ENCODE data around the gene BUB1.
"Not testable (repeated sequence)": the region's sequence is repeated elsewhere in the genome, so short reads cannot be mapped to it uniquely, and the experiment has no call there.

Gene BUB1

DNA sequence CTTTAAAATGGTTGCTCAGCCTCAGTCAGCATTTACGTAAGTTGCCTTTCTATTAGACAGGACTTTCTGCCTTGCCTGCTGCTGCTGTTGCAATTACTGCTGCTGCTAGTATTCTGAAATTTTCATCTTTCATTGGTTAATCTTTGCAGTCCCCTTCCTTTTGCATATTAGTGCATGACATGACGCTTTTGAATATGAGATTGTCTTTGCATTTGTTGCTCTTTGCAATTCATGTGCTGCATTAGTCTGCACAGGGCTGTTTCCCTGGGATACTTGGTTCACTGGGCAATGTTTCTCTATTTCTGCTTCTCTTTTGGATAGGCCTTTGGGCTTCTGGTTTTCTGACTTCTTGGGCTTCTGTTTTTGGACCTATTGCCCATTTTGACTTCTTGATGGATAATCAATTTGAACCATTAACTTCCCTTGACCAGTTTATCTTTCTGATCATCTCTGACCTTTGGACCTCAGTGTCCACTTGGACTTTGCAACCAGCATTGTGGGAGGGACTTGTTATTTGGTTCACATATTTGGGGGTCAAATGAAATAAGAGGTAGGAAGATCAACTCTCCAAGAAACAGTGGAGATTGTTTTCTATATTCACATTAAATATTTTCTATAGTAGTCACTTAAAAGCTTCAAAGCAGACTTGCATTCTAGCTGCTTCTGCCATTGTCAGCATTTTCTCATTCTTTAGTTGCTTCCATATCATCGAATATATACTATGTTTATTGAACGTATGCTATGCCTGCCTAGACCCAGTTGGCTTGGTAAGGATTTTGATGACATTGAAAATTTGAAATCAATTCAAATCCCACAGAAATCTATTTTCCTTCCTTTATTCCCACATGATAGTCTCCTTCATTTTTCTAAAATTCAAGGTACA lies 12.5 kb upstream of the BUB1 start:
- no peak for DNase-seq

DNA sequence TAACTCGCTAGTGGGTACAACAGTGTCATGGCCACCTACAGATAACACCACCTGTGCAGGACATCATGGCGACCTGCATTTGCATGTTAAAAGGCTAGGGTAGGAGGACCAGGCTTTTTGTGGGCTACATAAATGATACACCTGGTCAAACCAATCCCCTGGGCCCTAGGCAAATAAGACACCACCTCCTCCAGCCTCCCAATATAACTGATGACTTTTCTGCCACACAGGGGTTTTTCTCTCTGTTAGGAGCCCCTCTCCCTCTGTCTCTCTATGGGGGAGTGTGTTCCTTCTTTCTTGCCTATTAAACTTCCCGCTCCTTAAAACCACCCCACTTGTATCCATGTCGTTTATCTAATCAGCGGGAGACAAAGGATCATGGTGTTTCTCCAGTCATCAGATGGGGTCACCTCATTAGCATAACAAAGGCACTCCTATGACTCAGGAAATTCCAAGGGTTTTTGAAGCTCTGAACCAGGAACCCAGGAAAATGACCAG lies 10.8 kb upstream of the BUB1 start:
- DNase-seq = no peak

DNA sequence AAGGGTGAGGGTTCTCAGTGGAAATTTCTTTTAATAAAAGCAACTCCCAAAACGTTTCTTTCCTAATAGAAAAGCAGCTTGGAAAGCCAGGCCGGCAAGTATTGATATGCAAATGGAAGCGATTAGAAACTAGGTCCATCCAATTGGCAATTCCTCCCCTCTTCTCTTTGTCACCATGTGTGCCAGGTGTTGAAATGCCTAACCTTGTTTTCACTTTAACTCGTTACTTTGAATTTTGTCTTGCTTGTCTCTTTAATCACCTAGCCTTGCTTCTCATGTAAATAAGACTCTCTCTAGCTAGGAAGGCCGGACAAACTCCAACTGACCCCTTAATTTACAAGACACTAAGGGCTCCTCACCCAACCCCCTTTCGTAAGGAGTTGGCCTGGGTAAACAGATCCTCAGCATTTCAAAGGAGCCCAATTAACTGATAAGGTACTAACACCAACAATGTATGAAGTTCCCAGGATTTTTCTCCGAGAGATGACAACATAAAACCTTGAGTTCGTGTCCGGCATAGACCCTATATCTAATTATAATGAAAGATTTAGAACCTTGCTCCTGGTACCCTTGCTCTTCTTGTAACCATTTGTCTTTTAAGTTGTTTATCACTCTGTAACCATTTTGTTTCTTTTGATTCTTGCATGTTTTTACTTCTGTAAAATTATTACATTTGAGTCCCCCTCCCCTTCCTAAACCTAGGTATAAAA lies 10.1 kb upstream of the BUB1 start:
- DNase-seq = not testable (repeated sequence)

DNA sequence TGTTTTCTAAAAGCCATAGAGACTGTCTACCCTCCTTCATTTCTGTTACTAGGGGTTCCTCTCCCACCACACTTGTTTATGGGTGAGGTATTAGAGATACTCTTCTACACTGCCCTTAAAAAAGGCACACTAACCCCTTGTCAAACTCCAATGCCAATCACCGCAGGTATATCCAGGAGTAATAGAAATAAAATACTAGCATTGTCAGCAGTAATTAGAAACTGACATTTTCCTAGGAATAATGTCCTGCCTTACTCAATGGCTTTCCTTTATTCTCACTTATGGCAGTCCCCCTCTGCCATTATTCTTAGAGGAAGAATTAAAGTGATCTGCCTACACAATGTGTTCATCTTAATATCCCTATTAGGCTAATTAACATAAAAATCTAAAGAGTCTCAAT lies 5.0 kb upstream of the BUB1 start:
- DNase-seq = no peak

DNA sequence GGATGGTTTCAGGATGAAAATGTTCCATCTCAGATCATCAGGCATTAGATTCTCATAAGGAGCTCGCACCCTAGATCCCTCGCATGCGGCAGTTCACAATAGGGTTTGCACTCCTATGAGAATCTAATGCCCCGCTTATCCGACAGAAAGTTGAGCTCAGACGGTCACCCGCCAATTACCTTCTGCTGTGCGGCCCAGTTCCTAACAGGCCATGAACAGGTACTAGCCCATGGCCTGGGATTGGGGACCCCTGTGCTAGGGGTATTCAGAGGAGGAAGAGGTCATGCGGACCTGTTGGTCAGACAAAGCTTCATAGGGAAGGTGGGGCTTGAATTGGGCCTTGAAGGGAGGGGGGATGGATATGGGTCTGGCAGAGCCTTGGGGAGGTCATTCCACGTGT lies 4.4 kb upstream of the BUB1 start:
- no peak for DNase-seq

DNA sequence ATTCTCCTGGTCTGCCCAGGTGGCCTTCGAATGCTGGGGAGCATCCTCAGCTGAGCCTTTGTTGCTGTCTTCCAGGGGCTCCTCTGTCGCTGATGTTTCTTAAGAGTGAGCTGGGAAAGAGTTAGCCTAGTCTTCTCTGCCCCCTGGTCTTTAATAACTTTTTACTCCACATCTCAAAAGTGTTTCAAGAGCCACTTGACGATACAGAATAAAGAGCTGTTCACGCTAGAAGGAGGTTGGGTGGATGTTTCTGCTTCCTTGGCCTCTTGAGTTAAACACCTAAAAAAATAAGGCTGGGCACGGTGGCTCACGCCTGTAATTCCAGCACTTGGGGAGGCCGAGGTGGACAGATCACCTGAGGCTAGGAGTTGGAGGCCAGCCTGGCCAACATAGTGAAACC lies 2.8 kb upstream of the BUB1 start:
- DNase-seq = no peak

DNA sequence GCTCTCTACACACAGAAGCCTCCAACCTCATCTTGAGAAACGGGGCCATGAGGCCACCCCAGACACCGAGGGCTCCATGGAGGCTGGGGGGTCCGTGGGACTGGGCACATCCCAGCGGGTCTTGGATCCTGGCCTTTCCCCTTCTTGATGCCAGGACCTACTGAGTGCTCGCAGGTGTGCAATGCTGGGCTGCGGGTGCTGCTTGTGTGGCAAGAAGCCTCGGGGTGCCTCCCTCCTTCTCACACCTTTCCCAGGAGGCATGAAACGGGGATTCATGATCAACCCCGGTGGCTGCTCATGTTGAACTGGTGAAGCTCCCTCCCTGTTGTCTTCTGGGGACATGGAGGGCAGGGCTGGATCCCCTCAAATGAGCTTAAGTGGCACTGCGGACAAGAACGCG lies 2.0 kb upstream of the BUB1 start:
- no peak for DNase-seq

DNA sequence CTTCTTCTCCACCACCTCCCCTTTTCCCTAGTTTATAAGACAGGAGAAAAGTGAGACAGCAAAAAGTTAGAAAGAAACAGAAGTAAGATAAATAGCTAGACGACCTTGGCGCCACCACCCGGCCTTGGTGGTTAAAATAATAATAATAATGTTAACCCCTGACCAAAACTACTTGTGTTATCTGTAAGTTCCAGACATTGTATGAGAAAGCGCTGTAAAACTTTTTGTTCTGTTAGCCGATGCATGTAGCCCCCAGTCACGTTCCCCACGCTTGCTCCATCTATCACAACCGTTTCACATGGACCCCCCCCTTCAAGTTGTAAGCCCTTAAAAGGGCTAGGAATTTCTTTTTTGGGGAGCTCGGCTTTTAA lies 1.5 kb upstream of the BUB1 start:
- DNase-seq = no peak

DNA sequence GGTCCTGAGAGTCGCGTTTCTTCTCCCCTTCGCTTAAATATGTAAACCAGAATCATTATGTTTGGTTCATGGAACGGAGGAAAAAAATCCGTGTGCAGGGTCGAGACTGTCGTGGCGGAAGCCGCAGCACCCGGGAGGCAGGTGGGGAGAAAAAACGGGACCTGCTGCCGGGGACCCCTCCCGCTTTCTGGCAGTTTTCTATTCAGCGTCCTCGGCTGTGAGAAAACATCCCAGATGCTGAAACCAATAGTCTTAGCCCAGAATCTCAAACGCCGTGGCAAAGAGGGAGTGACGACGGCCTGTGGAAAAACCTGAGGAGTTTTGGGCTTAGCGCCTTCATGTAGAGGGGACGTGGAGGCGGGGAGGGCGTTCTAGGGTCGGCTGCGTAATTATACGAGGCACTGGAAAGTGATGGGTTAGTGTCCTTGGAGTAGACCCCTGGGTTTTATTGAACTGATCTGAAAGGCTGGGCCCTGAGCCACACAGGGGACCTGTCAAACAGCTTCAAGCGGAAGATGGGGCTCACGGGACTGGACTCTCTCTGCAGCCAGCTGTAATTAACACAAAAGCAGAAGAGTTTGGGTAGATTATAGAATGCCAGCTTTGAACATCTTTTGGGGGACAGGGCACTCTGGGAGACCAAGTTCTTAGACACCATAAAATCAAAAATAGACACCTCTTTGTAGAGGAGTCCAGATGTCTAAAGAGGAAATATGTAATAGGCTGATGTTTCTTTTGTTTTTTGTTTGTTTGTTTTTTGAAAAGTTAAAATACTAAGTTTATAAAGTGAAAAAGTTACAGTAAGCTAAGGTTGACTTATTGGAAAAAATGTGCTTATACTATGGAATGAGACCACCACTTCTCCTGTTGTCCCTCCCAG lies 834 bp upstream of the BUB1 start:
- DNase-seq = peak; percentile 19

DNA sequence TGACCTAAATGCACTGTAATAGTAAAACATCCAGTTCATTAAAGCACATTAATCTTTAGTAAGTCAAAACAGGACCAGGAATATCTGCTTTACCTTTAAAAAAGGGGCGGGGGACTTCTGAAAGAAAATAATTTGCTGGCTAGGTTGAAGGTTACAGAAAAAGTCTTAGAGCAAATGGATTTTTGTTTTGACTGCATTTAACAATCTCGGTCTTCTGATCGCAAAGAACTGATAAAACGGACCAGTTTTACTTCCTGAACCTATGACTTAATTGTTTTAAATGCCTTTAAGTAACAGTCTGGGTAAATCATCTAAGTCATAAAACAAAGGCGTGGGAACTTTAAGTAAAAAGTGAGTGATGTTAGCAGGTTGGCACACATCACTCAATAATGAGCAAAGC lies 783 bp downstream of the BUB1 start:
- no peak for DNase-seq

DNA sequence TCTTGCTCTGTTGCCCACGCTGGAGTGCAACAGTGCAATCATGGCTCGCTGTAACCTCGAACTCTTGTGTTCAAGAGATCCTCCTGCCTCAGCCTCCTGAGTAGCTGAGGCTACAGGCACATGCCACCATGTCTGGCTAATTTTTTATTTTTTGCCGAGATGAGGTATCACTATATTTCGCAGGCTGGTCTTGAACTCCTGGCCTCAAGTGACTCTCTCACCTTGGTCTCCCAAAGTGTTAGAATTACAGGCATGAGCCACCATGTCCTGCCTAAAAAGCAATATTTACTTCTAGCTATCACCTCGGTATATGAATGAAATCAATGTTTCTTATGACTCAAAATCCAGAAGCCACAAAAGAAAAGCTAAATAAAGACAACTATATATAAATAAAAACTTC lies 2.2 kb downstream of the BUB1 start:
- no peak for DNase-seq

DNA sequence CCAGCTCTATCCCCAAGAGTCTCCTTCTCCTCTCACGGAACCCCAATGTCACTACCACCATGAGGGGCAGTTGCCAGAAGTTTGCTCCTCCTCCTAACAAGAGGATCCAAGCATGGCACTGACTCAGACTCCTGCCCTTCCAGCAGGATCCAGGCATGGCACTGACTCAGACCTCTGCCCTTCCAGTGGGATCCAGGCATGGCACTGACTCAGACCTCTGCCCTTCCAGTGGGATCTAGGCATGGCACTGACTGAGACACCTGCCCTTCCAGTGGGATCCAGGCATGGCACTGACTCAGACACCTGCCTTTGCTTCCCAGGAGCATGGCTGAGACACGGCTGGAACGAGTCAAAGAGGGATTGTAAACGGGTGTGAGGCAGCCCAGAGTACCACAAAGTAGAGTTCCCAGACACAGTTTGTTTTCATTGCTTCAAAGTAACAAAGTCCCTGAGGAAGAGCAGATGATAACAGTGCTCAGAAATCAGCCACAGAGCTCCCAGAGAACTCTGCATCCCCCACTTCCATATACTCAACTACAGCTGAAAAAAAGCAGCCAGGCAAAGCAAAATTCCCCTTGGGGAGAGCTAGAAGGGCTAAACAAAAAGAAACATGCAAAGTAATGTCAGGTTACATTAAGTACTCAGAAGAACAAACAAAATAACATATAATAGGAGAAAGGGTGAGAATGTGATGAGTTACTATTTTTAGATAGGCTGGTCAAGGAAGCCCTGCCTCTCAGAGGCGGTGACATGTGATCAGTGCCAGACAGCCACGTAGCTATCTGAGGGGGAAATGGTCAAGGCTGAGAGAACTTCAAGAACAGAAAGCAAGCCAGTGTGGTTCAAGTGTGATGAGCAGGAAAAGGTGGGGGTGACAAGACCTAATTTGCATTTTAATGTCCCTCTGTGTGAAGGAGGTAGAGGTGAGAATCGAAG lies 3.0 kb downstream of the BUB1 start:
- DNase-seq = peak; percentile 27

DNA sequence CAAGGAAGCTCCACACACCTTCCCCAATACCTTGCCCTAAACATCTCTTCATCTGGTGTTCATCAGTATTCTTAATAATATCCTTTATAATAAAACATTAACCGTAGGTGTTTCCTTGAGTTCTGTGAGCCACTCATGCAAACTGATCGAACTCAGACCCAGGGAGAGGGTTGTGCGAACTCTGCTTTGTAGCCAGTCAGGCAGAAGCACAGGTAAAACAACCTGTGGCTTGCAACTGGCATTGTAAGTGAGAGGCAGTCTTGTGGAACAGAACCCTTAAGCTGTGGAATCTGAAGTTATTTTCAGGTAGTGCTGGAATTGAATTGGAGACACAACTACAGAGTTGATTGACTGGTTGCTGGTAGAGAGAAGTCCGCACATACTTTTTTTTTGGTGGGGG lies 4.7 kb downstream of the BUB1 start:
- DNase-seq = no peak

DNA sequence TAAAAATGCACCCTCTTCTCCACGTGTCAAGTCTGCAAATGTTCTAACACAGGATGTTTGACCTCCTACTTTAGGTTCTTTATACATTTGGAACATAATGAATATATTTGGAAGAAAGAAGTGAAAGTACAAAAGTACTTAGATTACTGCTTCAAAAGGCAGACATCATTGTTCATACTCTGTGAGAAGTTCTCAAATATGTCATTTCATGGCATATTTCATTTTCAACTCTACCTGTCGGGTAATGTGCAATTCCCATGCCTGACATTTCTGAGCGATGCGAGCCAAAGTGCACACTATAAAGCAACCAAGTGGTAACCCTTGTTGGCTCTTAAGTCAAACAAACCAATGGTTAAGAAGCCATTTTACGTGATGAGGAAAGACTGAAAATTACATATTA lies 7.0 kb downstream of the BUB1 start:
- no peak for DNase-seq

DNA sequence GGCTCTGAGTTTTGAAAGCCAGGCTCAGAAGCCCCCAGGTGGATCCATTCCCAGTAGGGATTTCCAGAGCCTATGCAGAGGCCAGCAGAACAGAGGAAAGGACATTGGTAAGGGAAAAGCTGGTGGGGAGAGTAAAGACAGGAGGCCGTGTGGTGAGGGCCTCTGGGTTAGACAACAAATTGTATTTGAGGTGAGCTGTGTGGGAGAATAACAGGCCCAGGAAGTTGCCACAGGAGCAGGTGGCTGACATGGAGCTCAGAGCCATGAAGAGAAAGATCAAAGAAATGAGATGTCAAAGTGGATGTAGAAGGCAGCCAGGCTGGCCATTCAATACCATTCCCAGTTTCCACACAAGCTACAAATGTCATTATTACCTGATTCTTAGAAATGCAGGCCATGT lies 8.8 kb downstream of the BUB1 start:
- no peak for DNase-seq

DNA sequence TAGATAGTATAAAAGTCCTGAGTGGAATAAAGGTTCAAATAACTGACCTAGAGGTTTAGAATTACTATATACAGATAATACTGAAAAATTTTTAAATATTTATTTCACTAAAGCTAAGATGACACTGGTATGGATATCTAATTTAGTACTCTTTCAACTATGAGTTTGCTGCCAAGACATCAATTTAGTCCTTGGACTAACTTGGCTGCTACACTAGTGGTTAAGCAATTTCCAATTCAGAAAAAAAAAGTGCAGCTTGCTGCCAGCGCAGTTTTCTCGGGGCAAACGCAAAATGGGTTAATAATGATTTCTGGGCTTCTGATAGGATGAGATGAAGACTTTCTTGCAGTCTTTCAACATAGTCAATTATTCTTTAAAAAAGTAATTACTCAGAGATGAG lies 10.8 kb downstream of the BUB1 start:
- no peak for DNase-seq

DNA sequence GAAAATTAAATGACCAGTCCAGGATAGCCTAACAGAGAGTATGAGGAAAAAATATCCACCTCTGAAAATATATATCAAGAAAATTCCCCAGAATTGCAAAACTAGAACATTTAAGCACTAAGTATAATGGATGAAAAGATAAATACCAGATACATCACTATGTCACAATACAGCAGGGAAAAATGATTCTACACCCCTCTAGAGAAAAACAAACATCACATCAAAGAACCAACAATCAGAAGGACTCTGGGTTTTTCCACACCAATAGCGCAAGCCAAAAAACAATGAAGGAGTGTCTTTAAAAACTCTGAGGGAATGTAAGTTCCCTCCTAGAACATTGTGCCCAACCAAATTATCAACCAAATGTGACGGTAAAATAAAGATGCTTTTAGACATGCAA lies 13.7 kb downstream of the BUB1 start:
- DNase-seq = no peak

DNA sequence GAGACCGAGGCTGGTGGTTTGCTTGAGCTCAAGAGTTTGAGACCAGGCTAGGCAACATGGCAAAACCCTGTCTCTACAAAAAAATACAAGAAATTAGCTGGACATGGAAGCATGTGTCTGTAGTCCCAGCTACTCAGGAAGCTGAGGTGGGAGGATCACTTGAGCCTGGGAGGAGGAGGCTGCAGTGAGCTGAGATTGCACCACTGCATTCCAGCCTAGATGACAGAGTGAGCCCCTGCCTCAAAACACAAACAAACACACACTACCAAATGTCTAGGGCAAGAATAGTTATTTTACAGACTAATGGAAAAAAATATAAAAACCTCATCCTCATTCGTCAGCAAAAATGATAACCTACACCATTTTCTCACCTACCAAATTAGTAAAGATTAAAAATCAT lies 15.3 kb downstream of the BUB1 start:
- DNase-seq = no peak

DNA sequence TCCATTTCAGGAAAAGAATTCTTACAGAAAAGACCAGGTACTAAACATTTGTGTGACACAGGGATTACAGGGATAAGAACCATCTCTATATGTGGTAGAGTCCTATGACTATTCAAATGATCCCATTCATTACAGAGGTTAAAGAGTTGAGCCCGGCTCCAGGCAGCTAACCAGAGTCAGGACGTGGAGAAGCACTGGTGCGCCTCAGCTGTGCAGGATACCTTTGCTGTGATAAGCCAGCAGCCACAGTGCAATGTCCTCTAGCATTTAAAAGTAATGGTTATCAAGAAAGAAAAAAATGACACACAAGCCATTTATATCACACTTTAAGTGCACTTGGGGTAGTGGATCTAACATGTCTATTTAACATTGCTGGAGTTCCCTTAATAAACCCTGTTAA lies 17.3 kb downstream of the BUB1 start:
- no peak for DNase-seq

DNA sequence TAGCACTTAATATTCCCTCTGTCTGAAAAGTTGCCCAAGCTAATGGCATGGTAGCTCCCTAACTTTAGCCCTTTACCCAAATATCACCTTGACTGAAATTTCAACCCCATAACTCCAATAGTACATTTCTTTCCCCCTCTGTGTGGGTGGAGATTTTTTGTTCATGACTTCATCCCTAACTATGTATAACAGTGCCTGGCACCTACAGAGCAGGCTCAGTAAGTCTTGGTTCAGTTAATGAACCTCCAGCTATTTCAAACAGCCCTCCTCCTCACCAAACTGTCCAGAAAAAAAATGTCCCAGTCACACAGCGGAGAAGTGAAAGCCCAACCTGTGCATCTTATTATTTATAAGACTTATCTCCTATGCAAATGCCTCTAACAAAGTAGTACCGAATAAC lies 18.6 kb downstream of the BUB1 start:
- DNase-seq = no peak

DNA sequence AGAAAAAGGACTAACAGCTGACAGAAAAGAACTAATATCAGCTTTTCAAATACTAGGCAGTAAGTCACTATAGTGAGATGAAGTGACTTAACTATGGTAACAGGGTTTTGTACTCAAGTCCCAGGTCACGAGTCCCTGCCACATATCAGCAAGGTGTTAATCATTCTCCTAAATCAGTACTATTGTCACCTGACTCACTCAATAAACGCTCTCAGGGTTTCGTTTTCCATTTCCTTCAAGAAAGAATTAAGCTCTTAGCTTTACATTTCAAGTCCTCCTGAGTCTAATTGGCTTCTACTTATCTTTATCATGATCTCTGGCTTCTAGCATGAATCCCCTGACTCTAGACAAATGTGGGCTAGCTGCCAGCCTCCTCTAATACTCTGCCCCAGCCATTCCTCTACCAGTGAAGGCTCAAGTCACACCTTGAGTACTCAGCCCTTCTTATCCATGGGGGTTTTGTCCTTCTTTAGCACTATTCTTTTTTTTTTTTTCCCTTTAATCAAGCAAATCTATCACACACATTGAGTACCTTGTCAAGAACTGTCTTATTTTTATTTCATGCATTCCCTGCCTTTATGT lies 20.0 kb downstream of the BUB1 start:
- no peak for DNase-seq

DNA sequence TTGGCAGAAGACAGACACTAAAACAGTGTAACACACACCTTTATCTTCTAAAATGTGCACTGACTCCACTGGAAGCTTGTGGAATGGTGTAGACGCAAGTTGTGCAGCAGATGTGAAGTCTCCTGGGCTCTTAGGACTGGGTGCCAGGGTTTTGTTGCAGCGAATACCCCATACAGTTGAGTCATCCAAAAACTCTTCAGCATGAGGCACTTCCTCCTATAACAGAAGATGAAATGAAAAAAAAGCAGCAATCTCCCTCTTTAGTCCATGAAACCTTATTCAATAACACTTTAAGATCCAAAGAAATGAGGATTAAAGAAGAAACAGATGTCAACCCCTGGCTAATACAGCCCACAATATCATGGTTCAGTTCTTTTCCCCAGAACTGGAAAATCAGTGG lies 22.2 kb downstream of the BUB1 start:
- DNase-seq = no peak
